Islet precursor cell (in vitro differentiated cells): ENCODE measurements around the gene DPP10.
A peak's percentile ranks its signal among the peaks of the same experiment; 100 is the strongest.

ENCODE experiments used
- DNase-seq: peaks from one replicate; pipeline ENCODE4 v3.0.0-alpha.2; 2018

Gene DPP10

GRCh38 chr2:115484486-115484885 is 1042.0 kb downstream of the DPP10 start:
- no peak for DNase-seq

GRCh38 chr2:115484983-115485382 is 1042.5 kb downstream of the DPP10 start:
- no peak for DNase-seq

GRCh38 chr2:115491186-115491793 is 1048.8 kb downstream of the DPP10 start:
- peak; percentile 90 for DNase-seq

GRCh38 chr2:115505331-115505730 is 1062.9 kb downstream of the DPP10 start:
- DNase-seq: no peak

DNA sequence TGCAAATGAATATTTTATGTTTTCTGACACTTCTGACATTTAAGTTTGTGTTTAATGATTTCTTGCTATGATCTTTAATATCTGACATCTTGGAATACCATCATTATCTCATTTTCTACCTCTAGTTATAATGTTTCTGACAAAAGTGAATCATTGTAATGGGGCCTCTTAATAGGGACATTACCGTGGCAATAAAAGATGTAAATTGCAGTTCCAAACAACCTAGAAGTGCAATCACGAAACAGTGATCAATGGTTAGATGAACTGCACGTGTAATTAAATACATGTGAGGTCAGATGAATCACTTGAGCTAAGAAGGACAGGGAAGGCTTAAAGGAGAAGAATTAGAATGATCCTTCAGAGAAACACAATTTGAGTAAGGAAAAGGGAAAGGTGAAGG is 1078.3 kb downstream of the DPP10 start:
- no peak for DNase-seq

DNA sequence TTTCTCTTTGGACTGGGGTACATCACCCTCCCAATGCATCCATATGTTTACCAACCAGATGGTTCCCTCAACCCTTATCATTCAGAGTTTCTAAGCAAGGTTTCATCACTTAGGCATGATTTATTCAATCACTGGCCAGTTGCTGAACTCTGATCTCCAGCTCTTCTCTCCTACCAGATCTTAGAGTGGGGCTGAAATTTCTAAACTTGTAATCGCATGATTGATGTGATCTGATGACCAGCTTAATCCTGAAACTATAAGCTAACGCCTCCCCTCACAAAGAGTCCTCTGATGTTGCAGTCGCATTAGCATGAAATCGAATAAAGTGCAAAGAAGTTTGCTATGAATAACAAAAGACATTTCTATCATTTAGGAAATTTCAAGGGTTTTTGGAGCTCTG is 1082.0 kb downstream of the DPP10 start:
- DNase-seq: no peak

DNA sequence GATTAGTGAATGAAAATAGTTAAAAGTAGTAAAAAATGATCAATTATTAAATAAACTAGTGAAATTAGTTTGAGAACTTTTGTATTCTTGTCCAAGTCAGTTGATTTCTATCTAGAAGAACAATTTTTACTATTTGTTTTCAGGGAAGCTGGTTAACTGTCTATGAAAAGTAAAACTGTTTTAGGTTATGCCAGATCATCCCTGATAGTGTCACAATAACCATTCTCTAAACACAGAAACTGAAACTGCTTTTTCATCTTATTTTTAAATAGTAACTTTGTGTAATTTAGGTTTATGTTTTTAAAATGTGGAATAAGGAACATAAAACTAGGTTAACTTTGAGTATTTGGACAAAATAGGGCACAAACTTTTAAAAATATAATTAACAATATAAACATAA is 1087.2 kb downstream of the DPP10 start:
- DNase-seq: no peak

DNA sequence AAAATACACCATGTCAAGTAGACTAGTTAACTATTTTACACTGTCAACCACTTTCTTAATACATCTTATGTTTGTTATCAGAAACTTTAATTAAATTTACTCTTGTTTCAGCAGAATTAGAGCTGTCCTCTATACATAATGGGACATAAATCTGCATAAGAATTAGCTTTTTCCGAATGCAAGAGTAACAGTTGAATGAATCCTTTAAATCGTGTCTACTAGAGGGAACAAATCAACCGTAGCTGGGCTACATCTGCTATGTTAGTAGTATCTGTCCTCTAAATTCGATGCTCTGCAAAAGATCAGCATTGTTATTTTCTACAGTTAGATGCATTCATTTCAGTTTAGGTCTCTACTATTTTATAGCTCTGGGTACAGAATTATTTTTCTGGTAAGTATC is 1090.6 kb downstream of the DPP10 start:
- no peak for DNase-seq

- no peak for DNase-seq
Measured at GRCh38 chr2:115541814-115542213, 1099.4 kb downstream of the DPP10 start.

DNA sequence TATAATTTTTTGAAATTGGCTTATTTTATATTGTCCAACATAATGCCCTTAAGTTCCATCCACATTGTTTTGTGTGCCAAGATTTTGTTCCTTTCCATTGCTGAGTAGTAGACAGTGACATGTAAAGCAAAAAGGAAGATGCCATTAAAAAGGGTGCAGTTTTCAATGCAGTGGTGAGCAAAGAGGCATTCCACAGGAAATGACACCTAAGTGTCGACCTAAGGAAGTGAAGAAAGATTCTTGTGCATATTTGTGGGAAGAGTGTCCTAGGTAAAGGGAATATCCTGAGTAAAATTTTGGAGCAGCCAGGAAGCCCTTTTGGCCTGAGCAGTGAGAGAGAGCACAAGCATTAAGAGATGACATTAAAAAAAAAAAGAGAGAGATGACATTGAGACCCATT is 1099.9 kb downstream of the DPP10 start:
- DNase-seq: no peak

- DNase-seq: no peak
Measured at GRCh38 chr2:115543024-115543423, 1100.6 kb downstream of the DPP10 start.

GRCh38 chr2:115543461-115543860 is 1101.0 kb downstream of the DPP10 start:
- no peak for DNase-seq

- peak; percentile 61 for DNase-seq
Measured at GRCh38 chr2:115549611-115550130, 1107.2 kb downstream of the DPP10 start.

GRCh38 chr2:115552726-115553125 is 1110.3 kb downstream of the DPP10 start:
- DNase-seq: no peak

DNA sequence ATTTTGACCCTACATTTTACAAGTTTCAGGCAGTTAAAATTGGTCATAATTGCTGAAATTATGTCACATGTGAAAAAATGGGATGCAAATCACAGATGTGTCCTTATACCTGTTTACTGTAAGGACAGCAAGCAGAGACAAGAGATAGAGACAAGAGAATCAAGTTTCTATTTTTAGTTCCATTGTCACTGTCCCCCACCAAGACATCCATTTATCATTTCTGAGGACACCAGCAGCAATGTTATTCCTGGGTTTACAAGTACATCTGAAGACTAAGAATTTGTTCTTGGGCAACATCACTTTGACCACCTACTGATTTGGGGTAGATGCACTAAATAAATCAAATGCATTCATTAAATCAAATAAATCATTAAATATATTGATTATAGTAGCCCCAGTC is 1111.7 kb downstream of the DPP10 start:
- no peak for DNase-seq

DNA sequence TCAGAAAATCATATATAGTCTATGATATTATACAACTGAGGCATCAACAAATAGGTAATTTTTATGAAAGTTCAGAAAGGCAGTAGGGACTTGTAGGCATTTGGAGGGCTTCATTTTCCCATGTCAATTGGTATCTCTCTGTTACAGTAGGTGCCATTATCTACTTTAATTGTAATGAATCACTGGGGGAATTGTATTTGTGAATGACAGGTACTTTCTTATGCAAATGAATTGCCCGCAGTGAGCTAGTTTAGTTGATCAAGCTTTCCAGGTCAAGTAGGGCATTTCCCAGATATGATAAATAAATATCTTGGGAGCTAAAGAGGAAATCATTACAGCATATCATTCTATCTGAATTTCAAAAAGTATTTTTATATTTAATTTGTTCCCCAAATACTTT is 1116.3 kb downstream of the DPP10 start:
- DNase-seq: no peak

DNA sequence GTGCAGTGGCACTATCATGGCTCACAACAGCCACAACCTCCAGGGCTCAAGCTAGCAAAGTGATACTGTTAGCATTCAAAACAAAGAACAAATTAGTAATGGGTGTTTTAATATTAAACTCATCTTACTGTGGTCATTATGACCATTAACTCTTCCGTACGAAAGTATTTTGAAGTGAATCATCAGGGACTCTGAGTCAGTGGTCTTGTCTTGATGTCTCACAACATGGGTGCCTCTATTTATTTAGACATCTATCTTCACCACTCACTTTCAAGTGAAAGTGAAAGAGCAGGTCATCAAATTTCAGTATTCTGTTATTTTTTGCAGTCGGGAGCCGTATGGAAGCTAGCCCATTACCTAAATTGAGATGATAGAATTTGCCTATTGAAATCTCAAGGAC is 1118.2 kb downstream of the DPP10 start:
- no peak for DNase-seq

GRCh38 chr2:115568643-115569042 is 1126.2 kb downstream of the DPP10 start:
- DNase-seq: no peak

DNA sequence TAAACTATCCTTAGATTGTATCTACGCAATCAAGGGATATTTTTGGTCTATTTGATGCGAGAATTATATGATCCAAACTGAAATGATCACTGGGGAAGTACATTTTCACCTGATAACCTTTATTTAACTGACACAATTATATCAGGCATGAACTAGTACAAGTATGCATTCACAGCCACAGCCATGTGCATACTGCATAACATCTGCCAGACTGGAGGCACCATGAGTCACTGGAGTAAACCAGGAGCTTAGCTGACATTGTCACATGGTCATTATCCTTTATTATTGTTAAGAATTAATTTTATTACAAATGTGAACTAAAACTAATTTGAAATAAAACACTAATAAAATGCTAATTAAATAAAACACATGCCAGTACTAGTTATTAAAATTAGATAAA is 1127.1 kb downstream of the DPP10 start:
- no peak for DNase-seq

DNA sequence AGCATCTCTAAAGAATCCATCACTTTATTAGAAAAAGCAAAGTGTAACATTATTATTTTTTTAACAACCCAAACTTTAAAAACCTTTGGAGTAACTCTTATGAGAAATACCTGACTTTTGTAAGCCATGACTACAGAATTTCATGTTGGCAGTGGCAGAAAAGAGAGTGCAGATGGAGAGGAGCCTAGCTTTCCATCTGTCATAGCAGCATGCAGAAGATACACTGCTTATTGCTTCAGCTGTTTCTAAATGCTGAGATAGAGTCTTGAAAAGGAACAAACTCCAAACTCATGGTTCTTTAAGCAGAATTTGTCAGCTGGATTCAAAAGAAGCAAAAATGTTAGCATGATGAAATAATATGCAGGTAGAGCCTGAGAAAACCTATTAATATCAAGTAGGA is 1130.3 kb downstream of the DPP10 start:
- no peak for DNase-seq

GRCh38 chr2:115573756-115574155 is 1131.3 kb downstream of the DPP10 start:
- DNase-seq: no peak

DNA sequence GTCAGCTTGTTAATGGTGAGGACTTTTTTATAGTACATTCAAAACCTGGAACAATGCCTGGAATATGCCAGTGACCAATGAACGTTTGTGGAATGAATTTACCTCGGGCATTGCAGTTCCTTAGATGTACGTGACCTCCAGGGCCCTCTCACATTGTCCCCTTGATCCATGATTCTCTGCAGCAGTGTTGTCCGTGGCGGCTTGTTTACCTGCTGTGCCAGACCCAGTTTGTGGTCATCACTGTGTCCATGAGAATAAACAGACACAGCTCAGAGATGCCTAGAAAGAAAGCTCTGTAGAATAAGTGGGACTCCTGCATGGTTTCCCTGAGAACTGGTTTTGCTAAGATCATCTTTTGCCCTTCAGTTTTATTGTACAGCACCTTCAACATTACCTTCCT is 1132.2 kb downstream of the DPP10 start:
- peak; percentile 90 for DNase-seq

- DNase-seq: no peak
Measured at GRCh38 chr2:115580784-115581183, 1138.3 kb downstream of the DPP10 start.

GRCh38 chr2:115584507-115584906 is 1142.1 kb downstream of the DPP10 start:
- DNase-seq: no peak

DNA sequence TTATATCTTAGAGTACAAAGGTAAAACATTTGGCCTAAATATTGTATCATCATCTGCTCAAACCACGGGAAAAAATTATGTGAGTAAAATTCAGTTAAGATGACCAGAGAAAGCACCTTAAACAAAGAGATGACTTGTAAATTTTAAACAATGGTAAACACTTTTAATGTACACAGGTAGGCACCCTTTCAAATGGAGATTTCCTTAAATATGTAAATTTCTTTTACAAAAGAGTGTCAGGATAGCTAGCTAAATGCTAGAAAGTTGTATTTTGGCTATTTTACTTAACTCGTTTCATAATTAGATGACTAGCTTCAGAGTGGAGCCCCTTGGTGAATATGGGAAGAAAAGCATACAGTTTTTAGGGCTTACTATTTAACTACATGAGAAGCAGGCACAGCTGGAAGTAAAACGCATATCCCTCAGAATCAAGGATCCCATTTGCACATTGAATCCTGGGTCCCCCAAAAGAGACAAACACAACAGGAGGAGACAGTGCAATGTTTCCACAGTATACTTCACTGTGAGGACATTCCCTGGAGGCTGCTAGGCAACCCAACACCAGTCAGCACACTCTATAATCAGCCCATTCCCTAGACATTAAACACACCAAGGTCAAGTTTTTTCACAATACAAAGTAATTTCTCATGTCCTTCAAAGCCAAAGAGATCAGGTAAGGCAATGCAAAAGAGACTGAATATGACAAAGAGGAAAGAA is 1154.4 kb downstream of the DPP10 start:
- no peak for DNase-seq
